ENCODE data around the gene GALNT2. TPM values are rescaled to one million over a fixed set of nuclear protein-coding genes. Genes with fewer than 3 reads are reported as not detected.

Gene GALNT2
- total RNA-seq, 1 donor from 2014 or later: 41.3 TPM

DNA sequence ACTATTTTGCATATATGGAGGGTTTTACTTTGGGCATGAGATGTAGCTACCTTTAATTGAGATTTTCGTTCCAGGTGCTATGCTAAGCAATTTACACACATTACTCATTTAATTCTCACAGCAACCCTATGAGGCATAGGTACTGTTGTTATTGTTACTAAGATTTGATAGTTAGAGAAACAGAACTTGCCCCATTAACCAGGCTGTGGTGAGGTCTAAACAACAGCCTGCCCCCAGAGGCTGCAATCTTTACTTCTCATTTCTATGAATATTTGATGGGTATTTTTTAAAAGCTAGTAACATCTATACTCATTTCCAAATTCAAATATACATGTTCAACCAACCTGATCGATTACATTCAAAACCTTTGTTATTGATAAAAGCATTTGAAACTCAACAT is 155.6 kb downstream of the GALNT2 start:
- intact Hi-C loops (cut with micrococcal nuclease): no loop called here

DNA sequence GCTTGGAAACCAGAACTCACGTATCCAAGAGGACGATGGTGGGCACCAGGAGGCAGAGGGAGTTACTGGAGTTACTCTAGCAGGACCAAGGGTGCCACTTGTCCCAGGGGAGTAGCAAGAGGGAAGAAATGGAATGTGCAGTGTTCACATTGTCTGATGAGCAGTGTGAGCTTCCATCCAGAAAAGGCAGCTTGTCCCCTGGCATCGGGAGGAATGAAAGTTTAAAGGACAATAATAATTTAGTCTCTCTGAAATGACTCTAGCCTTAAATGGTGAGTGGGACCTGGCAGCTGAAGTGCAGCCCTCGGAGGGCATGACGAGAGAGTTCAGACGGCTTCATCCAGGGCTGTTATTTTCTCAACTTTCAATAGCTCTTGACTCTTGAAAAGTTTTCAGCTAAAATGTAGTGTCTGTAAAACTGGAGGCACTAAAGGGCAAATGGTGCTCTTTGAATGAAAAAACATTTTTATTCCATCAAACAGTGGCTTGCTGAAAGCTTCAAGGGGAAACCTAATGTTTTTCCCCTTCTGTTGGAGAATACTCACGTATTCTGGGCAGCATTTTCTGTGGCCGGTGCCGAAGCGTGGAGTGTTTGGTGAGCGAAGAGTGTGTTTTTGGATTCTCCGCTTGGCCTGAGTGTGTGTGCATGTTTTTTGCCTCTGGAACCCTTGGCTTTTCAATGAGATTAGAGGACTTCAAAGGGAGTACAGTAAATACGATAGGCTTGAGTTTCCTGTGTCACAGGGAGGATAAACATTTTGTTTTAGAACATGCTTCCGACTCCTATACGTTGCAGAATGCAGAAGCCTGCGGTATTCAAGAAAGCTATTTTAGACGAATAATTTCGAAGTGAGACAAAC is 157.3 kb downstream of the GALNT2 start:
- intact Hi-C loops (cut with micrococcal nuclease): no loop called here

DNA sequence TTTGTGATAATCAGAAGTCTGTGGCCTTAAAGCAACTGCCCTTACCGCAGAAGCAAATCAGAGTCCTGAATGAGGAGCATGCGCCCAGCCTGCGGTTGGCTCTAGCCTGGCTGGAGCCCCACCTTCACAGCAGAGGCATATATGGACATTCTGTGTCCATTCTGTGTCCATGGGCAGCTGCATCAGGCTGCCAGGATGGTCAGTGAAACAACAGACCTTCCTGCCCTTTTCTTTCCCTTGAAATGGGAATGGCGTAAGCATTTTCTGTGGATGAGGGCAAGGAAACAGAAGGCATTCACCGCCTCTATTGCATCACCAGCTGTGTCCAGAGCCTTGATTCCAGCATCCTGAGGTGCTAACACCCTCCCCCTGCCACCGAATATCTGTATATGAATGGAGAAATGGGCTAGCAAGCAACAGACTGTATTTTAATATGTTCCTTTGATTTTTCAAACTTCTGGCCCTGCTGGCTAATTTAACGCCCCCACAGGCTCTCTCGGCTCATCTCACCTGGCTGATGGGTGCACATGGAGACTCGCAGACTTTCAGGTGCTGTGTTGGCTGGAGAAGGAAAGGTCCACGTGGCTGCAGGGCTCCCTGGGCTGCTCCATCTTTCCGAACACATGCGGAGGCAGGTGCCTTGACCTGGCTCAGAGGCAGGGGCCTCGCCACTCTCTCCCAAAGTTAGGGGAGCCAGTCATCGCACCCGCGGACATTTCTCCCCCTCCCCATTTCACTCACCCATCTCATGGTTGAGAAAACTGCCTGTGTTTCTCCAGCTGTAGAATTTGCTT is 159.2 kb downstream of the GALNT2 start:
- intact Hi-C loops (cut with micrococcal nuclease): no loop called here

DNA sequence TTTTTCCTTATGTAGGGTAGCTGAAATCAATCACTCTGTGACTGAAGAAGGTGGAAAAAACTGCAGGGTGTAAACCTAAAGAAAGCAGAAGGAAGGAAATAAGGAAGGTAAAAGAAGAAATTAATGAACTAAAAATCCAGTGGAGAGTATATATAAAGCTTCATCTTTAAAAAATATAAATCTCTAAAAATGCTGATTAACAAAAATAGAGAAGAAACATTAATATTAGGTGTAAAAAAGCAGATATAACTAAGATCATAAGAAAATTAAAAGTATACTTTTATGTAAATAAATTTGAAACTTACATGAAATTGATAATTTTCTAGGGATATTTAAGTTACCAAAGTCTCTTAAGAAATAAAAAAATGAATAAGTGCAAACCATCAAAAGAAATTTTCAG is 159.8 kb downstream of the GALNT2 start:
- intact Hi-C loops (cut with micrococcal nuclease): no loop called here

DNA sequence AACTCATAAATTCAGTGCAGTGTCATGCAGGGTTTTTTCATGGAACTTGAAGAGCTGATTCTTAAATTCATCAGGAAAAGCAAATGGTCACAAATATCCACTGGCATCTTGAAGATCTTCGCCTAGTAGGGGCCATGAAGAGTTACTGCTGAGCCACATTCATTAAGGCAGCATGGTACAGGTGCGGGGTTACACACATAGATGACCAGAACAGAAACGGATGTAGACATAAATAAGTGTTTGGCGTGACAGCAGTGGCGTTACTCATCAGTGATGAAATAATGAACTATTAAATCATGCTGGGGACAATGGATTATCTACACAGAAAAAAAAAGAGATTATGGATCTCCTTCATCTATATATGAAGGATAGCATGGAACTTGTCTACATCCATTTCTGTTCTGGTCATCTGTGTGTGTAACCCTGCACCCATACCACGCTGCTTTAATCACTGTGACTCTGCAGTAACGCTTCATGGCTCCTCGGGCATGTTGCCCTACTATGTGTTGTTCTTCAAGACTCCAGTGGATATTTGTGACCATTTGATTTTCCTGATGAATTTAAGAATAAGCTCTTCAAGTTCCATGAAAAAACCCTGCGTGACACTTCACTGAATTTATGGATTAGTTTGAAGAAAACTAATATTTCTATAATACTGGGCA is 161.3 kb downstream of the GALNT2 start:
- intact Hi-C loops (cut with micrococcal nuclease): no loop called here

DNA sequence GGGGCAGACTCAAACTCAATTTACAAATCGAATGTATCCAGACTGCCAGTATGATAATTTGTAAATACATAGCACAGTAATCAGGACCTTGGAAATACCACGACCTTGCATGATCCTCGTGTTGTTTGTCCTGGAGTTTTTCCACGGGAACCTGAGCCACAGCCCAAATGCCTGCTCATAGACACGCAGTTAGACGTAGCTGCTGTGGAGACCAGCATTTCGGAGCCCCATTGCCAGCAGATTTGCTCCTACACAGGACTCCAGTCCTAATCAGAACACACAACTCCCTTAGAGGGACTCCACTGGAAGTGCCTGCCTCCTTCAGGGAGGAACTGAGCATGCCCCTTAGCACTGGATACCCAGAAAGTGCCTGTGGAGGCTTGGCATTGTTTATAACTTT is 163.2 kb downstream of the GALNT2 start:
- intact Hi-C loops (cut with micrococcal nuclease): no loop called here

DNA sequence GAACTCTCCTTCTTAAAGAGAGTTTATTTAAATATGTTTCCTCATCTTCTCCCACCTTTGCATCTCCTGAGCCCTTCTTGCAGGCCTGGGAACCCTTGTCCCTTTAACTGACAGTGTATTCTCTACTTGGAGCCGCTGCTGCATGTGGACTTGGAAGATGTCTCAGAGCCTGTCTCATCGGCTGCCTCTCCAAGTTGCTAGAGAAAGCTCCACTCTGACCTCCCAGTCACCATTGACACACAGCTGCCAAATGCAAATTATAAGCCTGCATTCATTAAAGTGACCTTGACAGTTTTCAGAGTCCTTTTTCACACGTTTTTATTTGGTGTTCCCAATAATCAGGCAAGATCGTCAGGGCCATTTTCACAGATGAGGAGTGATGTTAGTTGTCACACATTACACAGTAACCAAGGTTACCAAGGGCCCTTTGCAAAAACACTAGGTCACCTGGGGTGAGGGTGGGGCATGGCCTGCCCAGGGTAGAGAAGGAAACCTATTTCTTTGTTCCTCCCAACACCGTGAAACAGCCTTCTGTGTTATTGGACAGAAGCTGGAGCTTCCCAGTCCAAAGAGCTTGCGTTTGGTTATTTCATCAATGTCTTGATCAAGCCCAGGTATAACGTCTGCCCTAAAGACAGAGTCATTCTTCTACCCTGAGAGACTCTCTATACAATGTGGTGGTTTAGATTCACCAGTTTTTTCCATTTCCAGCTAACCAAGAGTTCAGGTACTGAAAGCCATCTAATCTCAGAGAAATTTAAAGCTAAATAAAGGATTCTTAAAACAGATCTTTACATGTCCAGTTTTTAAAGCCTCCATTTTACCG is 164.1 kb downstream of the GALNT2 start:
- intact Hi-C loops (cut with micrococcal nuclease): no loop called here

DNA sequence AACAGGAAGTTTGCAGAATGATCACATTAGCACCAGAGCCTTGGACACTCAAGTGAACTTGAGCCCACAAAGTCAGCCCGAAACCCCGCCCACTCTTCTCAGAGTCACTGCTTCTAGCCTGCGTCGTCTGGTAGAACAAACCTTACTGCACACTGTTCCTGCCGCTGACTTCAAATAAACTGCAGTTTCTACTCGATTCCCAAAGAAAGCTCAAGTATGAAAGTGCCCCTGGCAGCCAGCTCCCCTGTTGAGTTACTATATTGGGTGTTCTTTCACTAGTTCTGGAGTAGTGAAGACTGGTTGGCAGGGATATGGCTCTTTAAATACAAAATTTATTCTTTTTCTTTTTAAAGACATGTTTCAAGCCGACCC is 164.7 kb downstream of the GALNT2 start:
- intact Hi-C loops (cut with micrococcal nuclease): no loop called here

DNA sequence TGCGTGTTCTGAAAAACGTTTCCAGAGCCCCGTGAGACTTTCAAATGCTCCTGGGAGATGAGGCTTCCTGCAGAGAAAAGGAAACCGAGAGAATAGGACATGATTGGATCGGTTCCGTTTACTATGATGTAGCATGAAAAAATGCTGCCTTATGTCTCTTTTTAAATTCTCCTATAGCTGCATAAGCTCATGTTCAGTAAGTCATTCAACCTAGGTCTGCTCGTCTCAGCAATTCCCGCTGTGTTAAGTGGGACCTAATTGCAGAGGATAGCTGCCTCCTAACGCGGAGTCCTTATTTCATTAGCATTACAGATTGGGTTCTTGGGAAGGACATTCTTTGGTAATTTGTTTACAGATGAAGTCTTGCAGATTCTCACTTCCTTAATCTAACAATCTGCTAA is 165.3 kb downstream of the GALNT2 start:
- intact Hi-C loops (cut with micrococcal nuclease): no loop called here

DNA sequence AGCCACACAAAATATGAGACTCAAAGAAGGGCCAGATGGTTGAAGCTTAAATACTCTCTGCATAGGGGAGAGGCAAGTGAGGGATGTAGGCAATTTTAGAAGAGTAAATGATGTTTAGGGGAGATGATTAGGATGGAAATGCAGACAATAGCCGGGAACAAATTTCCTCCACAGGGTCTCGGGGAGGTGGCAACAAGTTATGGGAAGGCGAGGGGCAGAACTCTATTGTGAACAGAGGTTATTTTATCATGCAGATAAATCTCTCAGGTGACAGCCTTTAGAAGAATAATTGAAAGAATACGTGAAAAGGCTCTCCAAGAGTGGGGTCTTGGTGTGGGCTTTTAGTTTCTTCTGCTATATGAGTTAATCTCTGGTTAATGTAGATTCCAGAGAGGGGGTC is 166.7 kb downstream of the GALNT2 start:
- intact Hi-C loops (cut with micrococcal nuclease): no loop called here

DNA sequence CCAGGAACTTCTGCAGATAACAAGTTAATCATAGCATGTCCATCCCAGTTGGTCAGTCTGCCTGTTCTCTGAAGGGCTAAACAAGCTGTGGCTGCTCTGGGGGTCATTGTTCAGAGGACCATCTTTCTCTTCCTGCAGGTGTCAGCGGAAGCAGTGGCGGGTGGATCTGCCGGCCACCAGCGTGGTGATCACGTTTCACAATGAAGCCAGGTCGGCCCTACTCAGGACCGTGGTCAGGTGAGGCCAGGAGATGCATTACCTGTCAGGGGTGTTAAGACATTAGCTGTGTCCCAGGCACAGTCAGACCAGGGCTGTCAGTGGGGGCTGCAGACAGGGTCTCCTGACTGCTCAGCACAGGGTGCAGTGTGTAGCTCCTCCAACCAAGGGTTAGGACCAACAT is 168.8 kb downstream of the GALNT2 start:
- intact Hi-C loops (cut with micrococcal nuclease): no loop called here

DNA sequence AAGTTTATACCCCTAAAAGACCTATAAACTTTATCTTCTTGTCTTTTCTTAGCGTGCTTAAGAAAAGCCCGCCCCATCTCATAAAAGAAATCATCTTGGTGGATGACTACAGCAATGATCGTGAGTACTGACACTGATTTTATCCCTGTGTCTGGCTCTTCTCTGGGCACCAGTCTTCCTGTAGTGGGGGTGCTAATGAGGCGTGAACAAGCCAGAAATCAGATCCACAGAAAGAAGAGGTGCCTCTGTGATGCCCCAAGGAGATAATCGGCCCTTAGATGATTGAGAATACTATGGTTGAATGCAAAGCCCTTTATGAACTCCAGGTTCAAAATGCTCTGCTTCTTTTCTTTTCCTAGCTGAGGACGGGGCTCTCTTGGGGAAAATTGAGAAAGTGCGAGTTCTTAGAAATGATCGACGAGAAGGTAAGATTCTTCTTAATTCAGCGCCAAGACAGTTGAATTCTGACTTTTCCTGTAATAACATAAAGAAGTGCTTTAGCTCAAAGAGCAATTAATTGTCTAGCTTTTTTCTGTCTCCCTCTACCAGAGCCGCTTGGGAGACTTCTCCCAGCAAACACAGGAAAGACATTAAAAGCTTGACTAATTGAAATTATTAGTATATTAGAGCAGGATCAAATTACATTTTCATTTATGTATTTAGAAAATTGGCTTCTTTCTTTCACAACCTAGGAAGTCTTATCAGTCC is 169.4 kb downstream of the GALNT2 start:
- intact Hi-C loops (cut with micrococcal nuclease): no loop called here

DNA sequence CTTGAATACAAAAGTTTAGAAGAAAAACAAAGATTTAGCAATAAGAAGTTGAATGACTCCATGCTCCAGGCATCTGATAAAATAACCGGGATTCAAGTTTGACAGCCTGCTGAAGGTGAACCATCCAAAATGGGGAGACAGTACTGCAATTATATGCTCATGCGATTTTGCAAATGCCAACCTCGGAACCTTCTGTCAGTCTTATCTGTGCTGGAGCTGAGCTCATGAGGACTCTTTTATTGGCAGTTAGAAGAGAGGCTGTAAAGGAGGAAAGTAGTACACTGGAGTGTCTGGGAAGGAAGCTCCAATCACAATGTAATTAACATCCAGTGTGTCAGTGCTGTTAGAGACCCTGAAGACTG is 170.0 kb downstream of the GALNT2 start:
- intact Hi-C loops (cut with micrococcal nuclease): no loop called here

DNA sequence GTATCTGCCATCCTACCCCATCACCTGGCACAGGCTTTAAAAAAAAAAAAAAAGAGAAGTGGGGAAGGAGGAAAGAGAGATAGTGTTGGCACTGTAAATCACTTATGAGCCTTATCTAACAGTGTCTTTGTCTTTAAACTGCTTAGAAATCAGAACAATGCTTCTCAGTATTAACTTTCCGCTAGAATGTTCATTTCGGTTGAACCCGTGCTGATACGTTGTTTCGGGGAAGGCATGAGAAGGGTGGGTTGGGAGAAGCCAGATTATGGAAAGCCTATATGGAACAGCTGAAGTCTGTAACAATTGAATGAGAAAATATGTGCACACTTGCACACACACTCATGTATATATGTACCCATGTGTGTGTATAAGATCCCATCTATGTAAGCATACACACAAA is 170.8 kb downstream of the GALNT2 start:
- intact Hi-C loops (cut with micrococcal nuclease): no loop called here

DNA sequence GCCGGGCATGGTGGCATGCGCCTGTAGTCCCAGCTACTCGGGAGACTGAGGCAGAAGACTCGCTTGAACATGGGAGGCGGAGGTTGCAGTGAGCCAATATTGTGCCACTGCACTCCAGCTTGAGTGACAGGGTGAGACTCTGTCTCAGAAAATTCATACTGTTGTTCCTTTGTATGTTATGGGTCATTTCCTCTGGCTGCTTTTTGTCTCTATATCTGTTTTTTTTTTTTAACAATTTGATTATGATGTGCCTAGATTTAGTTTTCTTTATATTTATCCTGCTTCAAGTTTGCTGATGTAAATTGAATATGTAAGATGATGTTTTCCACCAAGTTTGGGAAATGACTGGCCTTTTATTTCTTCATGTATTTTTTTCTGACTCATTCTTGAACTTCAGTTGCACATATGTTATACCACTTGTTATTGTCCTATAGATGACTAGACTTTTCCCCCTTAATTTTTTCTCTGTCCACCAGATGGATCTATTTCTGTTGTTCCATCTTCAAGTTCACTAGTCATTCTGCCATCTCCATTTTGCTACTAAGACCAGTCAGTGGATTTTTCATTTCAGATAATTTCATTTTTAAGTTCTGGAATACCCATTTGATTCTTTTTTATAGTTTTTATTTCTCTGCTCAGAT is 173.5 kb downstream of the GALNT2 start:
- intact Hi-C loops (cut with micrococcal nuclease): no loop called here

DNA sequence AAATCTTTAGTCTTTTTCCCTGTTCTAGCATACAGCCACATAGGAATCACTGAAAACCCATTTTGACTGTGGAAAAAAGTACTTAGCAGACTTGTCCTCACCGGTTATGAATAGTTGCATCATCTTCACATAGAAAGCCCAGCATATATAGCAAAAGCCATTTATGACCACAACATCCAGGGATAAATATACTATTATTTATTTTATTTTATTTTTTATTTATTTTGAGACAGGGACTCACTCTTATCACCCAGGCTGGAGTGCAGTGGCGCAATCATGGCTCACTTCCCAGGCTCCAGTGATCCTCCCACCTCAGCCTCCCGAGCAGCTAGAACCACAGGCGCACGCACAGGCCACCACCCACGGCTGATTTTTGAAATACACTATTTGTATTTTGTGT is 175.3 kb downstream of the GALNT2 start:
- intact Hi-C loops (cut with micrococcal nuclease): no loop called here

DNA sequence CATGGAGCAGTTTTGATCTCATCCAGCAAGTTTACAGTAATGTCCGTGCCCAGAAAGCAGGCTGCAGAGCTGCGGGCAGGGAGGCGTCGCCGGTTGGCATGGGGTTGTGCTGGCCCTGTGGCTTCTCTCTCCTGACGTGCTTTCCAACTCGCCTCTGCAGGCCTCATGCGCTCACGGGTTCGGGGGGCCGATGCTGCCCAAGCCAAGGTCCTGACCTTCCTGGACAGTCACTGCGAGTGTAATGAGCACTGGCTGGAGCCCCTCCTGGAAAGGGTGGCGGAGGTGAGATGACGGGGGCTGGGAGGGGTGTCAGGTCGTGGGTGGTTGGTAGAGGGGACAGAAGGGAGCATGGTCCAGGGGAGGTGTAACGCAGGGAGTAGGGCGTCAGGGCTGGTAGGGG is 176.1 kb downstream of the GALNT2 start:
- intact Hi-C loops (cut with micrococcal nuclease): no loop called here

DNA sequence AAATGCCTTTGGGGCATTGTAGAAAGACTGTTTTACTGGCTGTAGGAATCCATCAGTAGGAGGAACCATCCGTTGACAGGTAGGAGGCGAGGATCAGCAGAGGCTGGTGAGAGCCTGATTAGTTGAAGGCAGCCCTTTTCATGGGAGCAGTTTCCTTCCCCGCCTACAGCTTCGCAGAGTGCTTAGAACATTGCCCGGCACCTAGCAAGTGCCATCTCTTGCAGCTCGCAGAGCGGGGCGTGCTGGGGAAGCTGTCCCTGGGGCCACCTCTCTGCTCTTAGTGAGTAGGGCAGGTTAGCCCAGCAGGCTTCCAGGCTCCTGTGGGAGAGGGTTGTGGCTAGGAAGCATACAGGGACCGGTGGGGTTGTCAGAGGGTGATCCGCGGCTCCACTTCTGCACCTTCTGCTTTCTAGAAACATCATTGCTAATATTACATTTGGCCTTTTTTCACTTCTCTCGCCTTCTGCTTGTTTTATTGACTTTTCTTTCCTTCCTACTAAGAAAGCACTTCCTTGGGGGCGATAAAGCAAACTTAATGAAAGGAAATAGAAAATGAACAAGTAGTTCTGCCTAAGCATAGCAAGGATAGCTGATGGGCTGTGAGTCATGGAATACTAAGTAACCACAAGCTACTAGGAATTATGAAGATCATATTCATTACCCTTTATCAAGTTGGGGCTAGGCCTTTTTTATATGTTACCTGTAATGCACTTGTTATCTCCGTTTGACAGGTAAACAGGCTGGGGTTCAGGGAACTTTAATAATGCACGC is 176.7 kb downstream of the GALNT2 start:
- intact Hi-C loops (cut with micrococcal nuclease): no loop called here

DNA sequence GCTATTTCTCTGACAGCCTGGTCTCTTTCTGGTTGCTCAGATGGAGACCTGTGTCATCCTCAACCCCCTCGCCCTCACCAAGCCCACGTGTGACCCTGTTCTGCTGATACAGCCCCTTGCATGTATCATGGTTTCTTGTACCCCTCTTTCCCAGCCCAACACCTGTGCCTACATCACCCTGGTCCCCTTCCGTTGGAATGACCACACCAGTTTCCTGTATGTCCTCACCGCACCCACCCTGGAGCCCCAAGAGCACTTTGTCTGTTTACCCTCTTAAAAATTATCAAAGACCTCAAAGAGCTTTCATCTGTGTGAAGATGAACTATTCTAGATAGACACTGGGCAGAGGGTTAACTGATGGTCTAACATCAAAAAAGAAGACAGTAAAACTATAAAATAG is 179.5 kb downstream of the GALNT2 start:
- intact Hi-C loops (cut with micrococcal nuclease): no loop called here
